GM23248 (cell line): ENCODE measurements around the gene ABHD6. TPM values are rescaled to one million over a fixed set of nuclear protein-coding genes. Genes with fewer than 3 reads are reported as not detected.

Source experiments
- DNase-seq: peaks from one replicate; pipeline ENCODE4 v3.0.0-alpha.2; 2015
- H2AFZ ChIP-seq: fragments of 200-600 bp; sonication (generic); 2 replicates; pipeline ENCODE4 v1.6.1; 2016; ENCODE audit warnings: antibody characterized with exemption
- H3F3A ChIP-seq: fragments of 200-600 bp; sonication (generic); 2 replicates; pipeline ENCODE4 v1.6.1; 2016; ENCODE audit warnings: mild to moderate bottlenecking, antibody characterized with exemption, mixed run types; ENCODE audit not compliant: insufficient read depth
- H3K27ac ChIP-seq: fragments of 200-600 bp; sonication (generic); 2 replicates; pipeline ENCODE4 v1.5.1; 2016; ENCODE audit warnings: mild to moderate bottlenecking
- H3K27me3 ChIP-seq: fragments of 200-600 bp; sonication (generic); replicated peaks from 2 replicates; pipeline ENCODE4 v1.6.1; 2016; ENCODE audit warnings: mild to moderate bottlenecking; ENCODE audit not compliant: insufficient read depth
- H3K36me3 ChIP-seq: fragments of 200-600 bp; sonication (generic); 2 replicates; pipeline ENCODE4 v1.6.1; 2016; ENCODE audit warnings: low read depth, mild to moderate bottlenecking
- H3K4me1 ChIP-seq: fragments of 200-600 bp; sonication (generic); 2 replicates; pipeline ENCODE4 v1.6.1; 2016; ENCODE audit warnings: mild to moderate bottlenecking; ENCODE audit not compliant: insufficient read depth
- H3K4me2 ChIP-seq: fragments of 200-600 bp; sonication (generic); one replicate; pipeline ENCODE4 v1.6.1; 2016; ENCODE audit warnings: mild to moderate bottlenecking; ENCODE audit not compliant: unreplicated experiment
- H3K4me3 ChIP-seq: fragments of 200-600 bp; sonication (generic); 2 replicates; pipeline ENCODE4 v1.5.1; 2016; ENCODE audit warnings: mild to moderate bottlenecking
- H3K79me2 ChIP-seq: fragments of 200-600 bp; sonication (generic); 2 replicates; pipeline ENCODE4 v1.6.1; 2016; ENCODE audit warnings: mild to moderate bottlenecking; ENCODE audit not compliant: insufficient read depth
- H3K9ac ChIP-seq: fragments of 200-600 bp; sonication (generic); 2 replicates; pipeline ENCODE4 v1.6.1; 2016; ENCODE audit warnings: mild to moderate bottlenecking
- H3K9me2 ChIP-seq: fragments of 200-600 bp; sonication (generic); 2 replicates; pipeline ENCODE4 v1.6.1; 2016; ENCODE audit warnings: mixed run types, mild to moderate bottlenecking, moderate library complexity; ENCODE audit not compliant: insufficient read depth
- H3K9me3 ChIP-seq: fragments of 200-600 bp; sonication (generic); one replicate; pipeline ENCODE4 v1.6.1; 2017; ENCODE audit warnings: low read depth
- H4K20me1 ChIP-seq: fragments of 200-600 bp; sonication (generic); 2 replicates; pipeline ENCODE4 v1.6.0; 2016; ENCODE audit not compliant: insufficient read depth
- EZH2 ChIP-seq: fragments of 200-600 bp; sonication (generic); IDR thresholded peaks from 2 replicates; pipeline ENCODE4 v1.6.1; 2018; ENCODE audit warnings: antibody characterized with exemption, mild to moderate bottlenecking; ENCODE audit not compliant: insufficient read depth, poor library complexity, severe bottlenecking
- EZH2phosphoT487 ChIP-seq: fragments of 200-600 bp; sonication (generic); IDR thresholded peaks from 2 replicates; pipeline ENCODE4 v1.6.1; 2018; ENCODE audit warnings: antibody characterized with exemption, moderate library complexity, mild to moderate bottlenecking, low read depth; ENCODE audit not compliant: insufficient read depth
- WGBS, 2 experiments: methylation state at CpG; one replicate each; pipeline ENCODE4 v1.1.6; 2015 to 2017; ENCODE audit warnings: low lambda C conversion rate in 2 of 2, low coverage in 1 of 2; ENCODE audit errors: missing lambda C conversion rate in 2 of 2; 5-methylcytosine and 5-hydroxymethylcytosine counted together
- in situ Hi-C: fragments of 300-500 bp; cut with MboI; formaldehyde crosslinking; loops from 2 replicates; pipeline ENCODE4 v1.15.0; 2020
- polyA plus RNA-seq: library from polyadenylated mRNA; unstranded; fragments of >200 nt; fragmentation: Nextera tagmentation; extraction: Ambion mirVana; gene quantifications from 2 replicates; pipeline ENCODE4 v1.2.1, GENCODE V29; 2016
- total RNA-seq: library from RNA; depleted of rRNA; stranded (reverse); fragments of >200 nt; shearing (Covaris generic); gene quantifications from 2 replicates; pipeline ENCODE4 v1.2.3, GENCODE V29; 2014

Gene ABHD6
- total and polyA plus RNA-seq, 2 experiments from 2014 or later = 4.4 to 5.3 TPM

GRCh38 chr3:58190291-58190690, 47.3 kb upstream of the ABHD6 start:
- Histone ChIP-seq H4K20me1 (no peaks in the 10 kb centered on the region), H2AFZ (no peak overlapping the region), H3K36me3 (no peaks in the 10 kb centered on the region), H3K79me2 (no peaks in the 10 kb centered on the region), H3K4me2 (no peak overlapping the region), H3K4me3 (no peak overlapping the region), H3F3A (no peaks in the 10 kb centered on the region), H3K27ac (no peak overlapping the region), H3K9ac (no peak overlapping the region), H3K4me1 (no peaks in the 10 kb centered on the region), H3K9me2 (no peaks in the 10 kb centered on the region), H3K27me3 (no peaks in the 10 kb centered on the region), H3K9me3 (no peaks in the 10 kb centered on the region)
- in situ Hi-C loops = no loop called here
- WGBS, 2 experiments = 92 to 95% methylated on average over 4 of the region's 4 CpGs
- TF ChIP-seq EZH2 (no peak), EZH2phosphoT487 (no peak)
- no peak for DNase-seq

- in situ Hi-C loops = no loop called here
- Histone ChIP-seq H3K9me3 (no peaks in the 10 kb centered on the region), H3K4me2 (no peak overlapping the region), H3K79me2 (no peaks in the 10 kb centered on the region), H3K9ac (no peak overlapping the region), H3K4me1 (no peaks in the 10 kb centered on the region), H3K4me3 (no peak overlapping the region), H3K36me3 (no peaks in the 10 kb centered on the region), H3K27me3 (no peaks in the 10 kb centered on the region), H2AFZ (no peak overlapping the region), H3K27ac (no peak overlapping the region), H3F3A (no peaks in the 10 kb centered on the region), H4K20me1 (no peaks in the 10 kb centered on the region), H3K9me2 (no peaks in the 10 kb centered on the region)
- DNase-seq = no peak
- no peak for TF ChIP-seq EZH2phosphoT487
- TF ChIP-seq EZH2 = no peak
- 95 to 98% methylated on average over 4 of the region's 4 CpGs for WGBS, 2 experiments
Observed at GRCh38 chr3:58190882-58191281, 46.7 kb upstream of the ABHD6 start.

DNA sequence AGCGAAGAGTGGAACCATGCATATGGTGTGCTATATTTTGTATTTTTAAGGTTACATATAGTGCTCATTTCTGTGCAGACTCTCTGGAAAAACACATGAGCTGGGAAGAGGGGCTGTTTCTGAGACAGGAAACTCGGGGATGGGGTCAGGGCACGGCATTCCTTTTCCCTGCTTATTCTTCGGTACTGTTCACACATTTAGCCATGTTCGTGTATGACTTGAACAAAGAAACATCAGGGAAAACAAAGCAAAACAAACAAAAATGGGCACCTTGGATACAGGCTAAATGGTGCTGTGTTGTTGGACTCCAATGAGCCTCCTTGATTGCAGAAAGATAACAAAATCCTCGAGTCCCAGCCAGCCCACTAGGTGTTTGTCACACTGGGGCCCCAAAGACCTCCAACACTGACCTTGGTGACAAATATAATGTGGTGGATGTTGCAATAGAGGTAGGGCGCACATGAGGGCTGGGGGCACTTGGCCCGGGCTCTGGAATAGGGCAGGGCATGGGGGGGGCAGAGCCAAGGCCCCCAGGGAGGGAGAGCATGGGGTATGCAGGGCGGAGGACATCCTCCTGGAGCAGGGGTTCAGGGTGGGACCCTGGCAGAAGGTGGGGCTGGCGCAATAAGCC, 46.1 kb upstream of the ABHD6 start:
- DNase-seq = no peak
- Histone ChIP-seq H3K9ac (no peak overlapping the region), H4K20me1 (no peaks in the 10 kb centered on the region), H2AFZ (no peak overlapping the region), H3K27me3 (no peaks in the 10 kb centered on the region), H3K4me1 (no peaks in the 10 kb centered on the region), H3K4me2 (no peak overlapping the region), H3K4me3 (no peak overlapping the region), H3K9me2 (no peaks in the 10 kb centered on the region), H3K9me3 (no peaks in the 10 kb centered on the region), H3K79me2 (no peaks in the 10 kb centered on the region), H3F3A (no peaks in the 10 kb centered on the region), H3K36me3 (no peaks in the 10 kb centered on the region), H3K27ac (no peak overlapping the region)
- no peak for TF ChIP-seq EZH2phosphoT487
- TF ChIP-seq EZH2 = no peak
- in situ Hi-C loops = no loop called here
- 67 to 71% methylated on average over 10 of the region's 10 CpGs for WGBS, 2 experiments

GRCh38 chr3:58192069-58192468, 45.5 kb upstream of the ABHD6 start:
- 84 to 88% methylated on average over 5 of the region's 5 CpGs for WGBS, 2 experiments
- H3K79me2 ChIP-seq = no peaks in the 10 kb centered on the region
- no peaks in the 10 kb centered on the region for H4K20me1 ChIP-seq
- no peak overlapping the region for H3K4me2 ChIP-seq
- H3F3A ChIP-seq = no peaks in the 10 kb centered on the region
- H3K9me2 ChIP-seq = no peaks in the 10 kb centered on the region
- no peaks in the 10 kb centered on the region for H3K36me3 ChIP-seq
- H3K9me3 ChIP-seq = no peaks in the 10 kb centered on the region
- H3K9ac ChIP-seq = no peak overlapping the region
- in situ Hi-C loops = no loop called here
- no peaks in the 10 kb centered on the region for H3K27me3 ChIP-seq
- no peak for DNase-seq
- H3K27ac ChIP-seq = no peak overlapping the region
- no peak overlapping the region for H3K4me3 ChIP-seq
- no peaks in the 10 kb centered on the region for H3K4me1 ChIP-seq
- no peak overlapping the region for H2AFZ ChIP-seq
- TF ChIP-seq EZH2 = no peak
- no peak for TF ChIP-seq EZH2phosphoT487
